Activated CD8-positive, alpha-beta memory T cell treated with anti-CD3 and anti-CD28 coated beads for 36 hours (primary cell): ENCODE measurements around the gene LAPTM5. TPM values are rescaled to one million over a fixed set of nuclear protein-coding genes. Genes with fewer than 3 reads are reported as not detected.
"Not testable (repeated sequence)": the region's sequence is repeated elsewhere in the genome, so short reads cannot be mapped to it uniquely, and the experiment has no call there.

Experiments
- CTCF ChIA-PET: fragments of 350-600 bp; sonication (Branson Sonifier 250); formaldehyde crosslinking; loops from one replicate; lab custom pipeline; 2021; ENCODE audit warnings: antibody characterized with exemption; lab: Charles Lee
- POLR2A ChIA-PET: fragments of 350-600 bp; sonication (Branson Sonifier 250); formaldehyde crosslinking; loops from one replicate; lab custom pipeline; 2021; ENCODE audit warnings: antibody characterized with exemption; lab: Charles Lee
- total RNA-seq, 2 experiments: library from RNA; stranded (reverse); gene quantifications; one replicate each; pipeline ENCODE4 v1.2.3, GENCODE V29; 2021

LAPTM5 gene
- total RNA-seq, result 100 to 1,000 TPM; 175 to 177 TPM

DNA sequence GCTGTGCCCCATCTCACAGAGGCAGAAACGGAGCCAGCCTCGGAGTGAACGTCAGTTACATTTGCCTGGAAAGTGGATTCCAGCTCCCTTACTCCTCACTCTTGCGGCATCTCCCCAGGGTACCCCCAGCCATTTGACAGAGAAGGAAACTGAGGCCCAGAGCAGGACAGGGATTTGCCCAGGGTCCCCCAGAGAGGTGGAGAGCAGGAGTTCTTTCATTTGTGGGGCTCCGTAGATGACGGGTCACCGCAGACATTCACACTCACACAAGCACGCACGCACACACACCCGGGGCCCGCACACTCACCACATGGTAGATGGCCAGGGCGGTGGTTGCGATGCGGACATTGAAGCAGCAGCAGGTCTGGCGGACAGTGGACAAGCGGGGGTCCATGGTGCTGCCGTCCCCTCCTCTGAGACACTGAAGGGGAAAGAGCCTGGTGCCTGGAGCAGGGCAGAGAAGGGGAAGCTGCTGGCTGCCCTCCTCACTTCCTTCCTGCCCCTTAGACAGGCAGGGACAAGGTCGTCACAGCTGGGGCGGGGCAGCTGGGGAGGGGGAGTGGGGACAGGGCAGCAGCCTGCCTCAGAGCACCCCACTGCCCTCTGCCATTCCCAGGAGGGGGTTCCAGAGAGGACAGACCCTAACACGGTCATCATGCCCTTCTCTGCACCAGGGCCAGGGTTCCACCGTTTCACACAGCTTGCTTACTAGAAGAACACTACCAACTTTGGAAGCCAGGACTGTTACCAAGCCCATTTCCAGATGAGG lies at the start of gene LAPTM5:
Gene LAPTM5 (minus strand): TSS at position 423 of the 769 bp plus-strand sequence. CDS start 29 bp downstream, at position 394.
- POLR2A ChIA-PET, result interaction anchor here (0.9 to 5.5 kb wide), 6 partner anchors 9 to 1576 kb away, joined by 3 to 74 read pairs (median 8); partner anchors contain the start of gene SRSF4
- CTCF ChIA-PET, result interaction anchor here (1.4 to 6.7 kb wide), 6 partner anchors 8 to 39 kb away, joined by 5 to 45 read pairs (median 16); no protein-coding TSS in a partner anchor

- ChIA-PET POLR2A (no interaction called here), CTCF (interaction anchor here (0.5 to 3.5 kb wide), 3 partner anchors 20 to 103 kb away, joined by 3 to 12 read pairs (median 5); no protein-coding TSS in a partner anchor)
Observed at GRCh38 chr1:30806381-30807317, 49.1 kb upstream of the LAPTM5 start.

DNA sequence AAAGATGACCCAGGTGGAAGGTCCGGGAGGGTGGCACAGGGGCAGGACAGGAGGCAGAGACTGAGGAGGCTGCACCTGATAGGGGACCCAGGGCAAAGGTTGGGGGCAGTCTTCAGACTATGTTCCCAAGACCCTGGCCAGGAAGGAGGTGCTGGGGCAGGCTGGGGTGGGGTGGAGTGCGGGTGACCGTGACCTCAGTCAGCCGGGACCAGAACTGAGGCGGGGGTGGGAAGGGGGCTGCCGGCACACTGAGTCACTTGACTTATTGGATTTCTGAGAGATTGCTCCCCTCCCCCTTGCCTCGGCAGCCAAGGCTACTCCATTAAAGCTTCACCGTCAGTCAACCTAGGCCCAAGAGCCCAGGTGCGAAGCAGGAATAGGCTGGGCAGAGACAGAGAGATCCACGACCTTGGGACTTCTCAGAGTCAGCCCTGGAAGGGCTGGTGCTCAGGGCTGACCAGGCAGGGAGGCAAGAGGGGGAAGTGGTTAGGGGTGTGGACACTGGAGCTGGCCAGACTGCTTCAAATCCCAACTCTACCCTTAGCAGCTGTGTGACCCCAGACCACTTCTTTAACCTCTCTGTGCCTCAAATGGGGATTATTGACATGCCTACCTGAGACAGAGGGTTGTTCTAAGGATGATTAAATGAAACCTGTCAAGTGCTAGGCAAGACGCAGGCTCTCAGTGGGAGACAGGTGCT lies 47.9 kb upstream of the LAPTM5 start:
- CTCF ChIA-PET, result interaction anchor here (0.9 to 3.5 kb wide), 5 partner anchors 11 to 120 kb away, joined by 3 to 12 read pairs (median 3); no protein-coding TSS in a partner anchor
- POLR2A ChIA-PET, result no interaction called here

GRCh38 chr1:30804822-30805221 lies 47.2 kb upstream of the LAPTM5 start:
- ChIA-PET POLR2A (no interaction called here), CTCF (interaction anchor here (0.9 to 3.5 kb wide), 5 partner anchors 10 to 121 kb away, joined by 3 to 12 read pairs (median 3); no protein-coding TSS in a partner anchor)

DNA sequence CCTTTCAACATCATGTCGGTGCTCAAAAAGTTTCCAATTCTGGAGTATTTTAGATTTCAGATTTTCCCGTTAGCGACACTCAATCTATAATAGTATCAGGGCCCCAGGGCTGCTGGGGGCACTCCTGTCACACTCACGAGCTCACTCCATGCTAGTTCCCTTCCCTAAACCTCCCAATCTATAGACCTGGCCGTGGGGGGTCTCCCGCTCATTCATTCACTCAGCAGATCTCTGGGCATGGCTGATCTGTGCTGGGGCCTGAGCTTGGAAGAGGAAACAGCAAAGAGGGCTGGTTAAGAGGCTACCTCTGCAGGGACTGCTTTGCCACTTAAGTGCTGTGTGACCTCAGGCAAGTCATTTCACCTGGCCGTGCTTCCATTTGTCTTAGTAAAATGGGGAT lies 46.8 kb upstream of the LAPTM5 start:
- POLR2A ChIA-PET, result no interaction called here
- CTCF ChIA-PET, result interaction anchor here (0.9 to 3.5 kb wide), 4 partner anchors 22 to 121 kb away, joined by 3 to 12 read pairs (median 5); no protein-coding TSS in a partner anchor

GRCh38 chr1:30803562-30803961 lies 46.0 kb upstream of the LAPTM5 start:
- ChIA-PET POLR2A (no interaction called here), CTCF (interaction anchor here (3.1 to 3.5 kb wide), 3 partner anchors 21 to 125 kb away, joined by 12 to 66 read pairs (median 21); no protein-coding TSS in a partner anchor)

GRCh38 chr1:30801771-30802198 lies 44.2 kb upstream of the LAPTM5 start:
- ChIA-PET POLR2A (no interaction called here), CTCF (interaction anchor here (0.6 to 3.2 kb wide), 38 partner anchors 9 to 202 kb away, joined by 3 to 66 read pairs (median 4); no protein-coding TSS in a partner anchor)

DNA sequence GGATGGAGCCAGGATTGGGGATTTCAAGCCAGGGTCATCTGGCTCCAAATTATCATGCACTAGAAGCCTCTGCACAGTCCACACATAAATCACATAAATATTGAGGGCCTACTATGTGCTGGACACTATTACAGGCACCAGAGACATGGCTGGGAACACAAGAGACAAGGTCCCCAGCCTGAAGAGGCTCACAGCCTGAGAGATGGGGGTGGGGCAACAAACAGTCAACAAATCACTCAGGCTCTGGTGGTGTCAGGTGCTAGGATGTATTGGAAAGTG lies 41.6 kb upstream of the LAPTM5 start:
- ChIA-PET POLR2A (interaction anchor here (0.6 kb wide), 1 partner anchor 254 kb away, joined by 4 read pairs; no protein-coding TSS in a partner anchor), CTCF (interaction anchor here (0.7 kb wide), 1 partner anchor 16 kb away, joined by 7 read pairs; no protein-coding TSS in a partner anchor)

DNA sequence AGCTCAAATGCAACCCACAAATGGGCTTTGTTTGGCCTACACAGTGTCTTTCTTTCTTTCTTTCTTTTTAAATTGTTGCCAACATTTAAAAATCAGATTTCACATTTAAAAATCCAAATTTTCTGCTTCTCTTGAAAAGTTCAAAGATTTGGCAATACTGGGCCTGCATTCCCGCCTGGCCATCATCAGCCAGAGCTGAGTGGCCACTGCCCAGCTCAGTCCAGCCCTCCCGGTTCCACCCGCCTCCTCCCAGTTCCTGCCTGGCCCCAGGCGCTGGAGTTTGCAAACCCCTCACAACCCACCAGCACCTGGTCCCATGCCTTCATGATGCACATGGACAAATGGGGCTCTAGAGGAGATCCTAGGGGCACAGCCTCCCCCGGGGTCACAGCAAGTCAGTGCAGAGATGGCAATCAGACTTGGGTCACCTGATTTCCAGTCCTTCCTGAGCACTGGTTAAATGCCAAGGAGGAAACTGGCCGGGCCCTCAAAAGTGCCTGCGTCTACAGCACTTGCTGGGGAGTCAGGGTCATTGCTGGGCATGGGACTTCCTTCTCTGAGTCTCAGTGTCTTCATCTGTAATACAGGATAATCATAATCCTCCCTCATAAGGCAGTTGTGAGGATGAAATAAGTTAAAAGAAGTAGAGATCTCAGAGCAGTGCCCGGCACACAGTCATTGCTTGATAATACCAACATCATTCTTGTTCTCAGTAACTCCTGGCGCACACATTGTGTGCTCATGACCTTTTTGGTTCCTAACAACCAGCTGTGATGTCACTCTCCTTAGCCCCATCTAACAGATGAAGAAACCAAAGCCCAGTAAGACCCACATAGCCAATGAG lies 41.0 kb upstream of the LAPTM5 start:
- ChIA-PET CTCF (interaction anchor here (1.2 kb wide), 1 partner anchor 16 kb away, joined by 6 read pairs; no protein-coding TSS in a partner anchor), POLR2A (interaction anchor here (0.6 kb wide), 1 partner anchor 255 kb away, joined by 4 read pairs; no protein-coding TSS in a partner anchor)

- ChIA-PET POLR2A (no interaction called here), CTCF (interaction anchor here (1.4 kb wide), 1 partner anchor 10 kb away, joined by 3 read pairs; no protein-coding TSS in a partner anchor)
Observed at GRCh38 chr1:30795026-30795425, 37.5 kb upstream of the LAPTM5 start.

DNA sequence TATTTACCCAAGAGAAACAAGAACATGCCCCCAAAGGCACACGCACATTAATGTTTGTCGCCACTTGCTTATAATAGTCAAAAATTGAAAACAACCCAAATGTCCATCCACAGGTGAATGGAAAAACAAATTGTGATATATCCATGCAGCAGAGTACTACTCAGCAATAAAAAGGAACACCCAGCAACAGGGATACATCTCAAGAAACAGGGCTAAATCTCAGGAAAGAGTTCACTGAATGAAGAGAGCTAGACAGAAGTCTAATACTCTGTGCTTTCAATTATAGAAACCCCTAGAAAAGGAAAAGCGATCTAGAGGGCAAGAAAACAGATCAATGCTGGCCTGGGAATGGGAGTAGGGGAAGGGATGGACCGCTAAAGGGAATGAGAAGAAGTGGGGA lies 36.7 kb upstream of the LAPTM5 start:
- ChIA-PET POLR2A (no interaction called here), CTCF (interaction anchor here (0.9 to 1.4 kb wide), 4 partner anchors 11 to 51 kb away, joined by 3 to 4 read pairs (median 3); no protein-coding TSS in a partner anchor)

GRCh38 chr1:30793209-30793608 lies 35.6 kb upstream of the LAPTM5 start:
- POLR2A ChIA-PET, result no interaction called here
- CTCF ChIA-PET, result interaction anchor here (1.0 to 2.3 kb wide), 4 partner anchors 8 to 13 kb away, joined by 3 to 10 read pairs (median 6); no protein-coding TSS in a partner anchor

- POLR2A ChIA-PET, result no interaction called here
- CTCF ChIA-PET, result interaction anchor here (1.6 to 2.3 kb wide), 3 partner anchors 9 to 10 kb away, joined by 8 to 10 read pairs (median 8); no protein-coding TSS in a partner anchor
Observed at GRCh38 chr1:30791868-30792267, 34.3 kb upstream of the LAPTM5 start.

DNA sequence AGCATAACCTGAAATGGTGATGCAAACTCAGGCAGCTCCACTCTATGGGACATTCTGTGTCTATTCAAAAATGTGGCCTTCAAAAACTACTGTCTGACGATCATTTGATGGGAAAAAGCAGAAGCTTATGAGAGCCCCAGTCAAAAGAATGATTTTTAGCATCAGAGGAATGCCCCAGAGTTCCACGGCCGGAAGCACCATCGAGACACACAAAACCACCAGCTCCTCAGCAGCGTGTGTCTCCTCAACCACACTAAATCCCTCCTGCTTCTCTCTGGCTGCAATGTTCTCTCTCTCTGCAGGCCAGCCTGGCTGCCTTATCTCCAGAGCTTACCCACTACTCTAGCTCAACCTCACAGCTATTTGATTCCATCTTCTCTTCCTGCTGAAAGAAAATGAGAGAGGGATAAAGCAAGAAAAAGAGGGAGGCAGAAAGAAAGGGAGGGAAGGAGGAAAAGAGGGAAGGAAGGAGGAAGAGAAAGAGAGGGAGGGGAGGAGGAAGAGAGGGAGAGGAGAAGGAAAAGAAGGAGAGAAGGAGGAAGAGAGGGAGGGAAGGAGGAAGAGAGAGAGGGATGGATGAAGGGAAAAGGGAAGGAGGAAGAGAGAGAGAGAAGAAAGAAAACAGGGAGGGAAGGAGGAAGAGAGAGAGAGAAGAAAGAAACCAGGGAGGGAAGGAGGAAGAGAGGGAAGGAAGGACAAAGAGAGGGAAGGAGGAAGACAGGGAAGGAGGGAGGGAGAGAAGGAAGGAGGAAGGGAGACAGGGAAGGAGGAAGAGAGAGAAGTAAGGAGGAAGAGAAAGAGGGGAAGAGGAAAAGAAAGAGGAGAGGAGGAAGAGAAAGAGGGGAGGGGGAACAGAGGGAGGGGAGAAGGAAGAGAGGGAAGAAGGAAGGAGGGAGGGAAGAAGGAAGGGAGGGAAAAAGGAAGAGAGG lies 33.5 kb upstream of the LAPTM5 start:
- POLR2A ChIA-PET, result no interaction called here
- CTCF ChIA-PET, result interaction anchor here (0.7 to 2.3 kb wide), 4 partner anchors 9 to 384 kb away, joined by 4 to 11 read pairs (median 9); no protein-coding TSS in a partner anchor

DNA sequence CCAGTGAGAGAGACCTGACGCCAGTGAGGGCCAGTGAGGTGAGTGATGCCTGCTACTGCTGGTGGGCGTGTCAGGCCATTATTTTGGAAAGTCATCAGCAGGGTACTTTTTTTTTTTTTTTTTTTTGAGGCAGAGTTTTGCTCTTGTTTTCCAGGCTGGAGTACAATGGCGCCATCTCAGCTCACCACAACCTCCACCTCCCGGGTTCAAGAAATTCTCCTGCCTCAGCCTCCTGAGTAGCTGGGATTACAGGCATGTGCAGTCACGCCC lies 32.6 kb upstream of the LAPTM5 start:
- POLR2A ChIA-PET, result not testable (repeated sequence)
- CTCF ChIA-PET, result interaction anchor here (1.3 to 1.6 kb wide), 2 partner anchors 8 to 11 kb away, joined by 8 to 11 read pairs; no protein-coding TSS in a partner anchor
